CD4-positive, alpha-beta T cell (primary cell): ENCODE data around the gene VSX2. TPM values are rescaled to one million over a fixed set of nuclear protein-coding genes. Genes with fewer than 3 reads are reported as not detected.

Experiments
- ATAC-seq: fragments of 200-7000 bp; cut with Tn5 transposase; one replicate; pipeline ENCODE4 v1.10.0; 2022; ENCODE audit warnings: mild to moderate bottlenecking; ENCODE audit not compliant: poor library complexity
- CTCF ChIA-PET: fragments of 350-600 bp; sonication (Branson Sonifier 250); formaldehyde crosslinking; loops from one replicate; lab custom pipeline; 2021; ENCODE audit warnings: antibody characterized with exemption, inconsistent platforms; lab: Charles Lee
- POLR2A ChIA-PET: fragments of 350-600 bp; sonication (Branson Sonifier 250); formaldehyde crosslinking; loops from one replicate; lab custom pipeline; 2021; ENCODE audit warnings: antibody characterized with exemption, inconsistent platforms; lab: Charles Lee
- DNase-seq, 14 experiments: peaks; one replicate each; pipeline ENCODE4 v3.0.0-alpha.2; 2013 to 2020; ENCODE audit warnings: mixed read lengths in 2 of 14
- H3K27ac ChIP-seq, 2 donors: one replicate each; pipeline versions ENCODE4 v1.5.1 to v1.7.0; 2013; ENCODE audit warnings: low read length in 2 of 2, low read depth in 1 of 2, mild to moderate bottlenecking in 1 of 2
- H3K27me3 ChIP-seq, 2 experiments: 1 replicate in 1 of 2; 2 replicates in 1 of 2; pipeline versions ENCODE4 v1.6.1 to v1.7.0; 2013; ENCODE audit warnings: low read length in 2 of 2, control low read depth in 1 of 2, mild to moderate bottlenecking in 1 of 2, moderate library complexity in 1 of 2; ENCODE audit not compliant: insufficient read depth in 2 of 2, control insufficient read depth in 1 of 2
- H3K36me3 ChIP-seq: one replicate; pipeline ENCODE4 v1.6.1; 2013; ENCODE audit warnings: low read length, control low read depth; ENCODE audit not compliant: insufficient read depth
- H3K4me1 ChIP-seq: one replicate; pipeline ENCODE4 v1.6.1; 2013; ENCODE audit warnings: low read length, control low read depth; ENCODE audit not compliant: insufficient read depth
- H3K4me3 ChIP-seq: one replicate; pipeline ENCODE4 v1.5.1; 2013; ENCODE audit warnings: mild to moderate bottlenecking, low read length, moderate library complexity
- H3K9me3 ChIP-seq, 2 experiments: 1 replicate in 1 of 2; 2 replicates in 1 of 2; pipeline versions ENCODE4 v1.6.1 to v1.7.0; 2013; ENCODE audit warnings: low read length in 2 of 2, mild to moderate bottlenecking in 2 of 2, control low read depth in 1 of 2, moderate library complexity in 1 of 2; ENCODE audit not compliant: control insufficient read depth in 1 of 2, insufficient read depth in 1 of 2
- H3K27ac Mint-ChIP-seq: one replicate; pipeline ENCODE4 v1.8.0; 2020; ENCODE audit warnings: mixed read lengths
- H3K27me3 Mint-ChIP-seq: one replicate; pipeline ENCODE4 v1.8.0; 2021; ENCODE audit warnings: mixed read lengths
- H3K36me3 Mint-ChIP-seq: one replicate; pipeline ENCODE4 v1.8.0; 2021; ENCODE audit warnings: low read depth, mixed read lengths
- H3K4me1 Mint-ChIP-seq: one replicate; pipeline ENCODE4 v1.8.0; 2021; ENCODE audit warnings: low read depth, mixed read lengths
- H3K4me3 Mint-ChIP-seq: one replicate; pipeline ENCODE4 v1.8.0; 2020; ENCODE audit warnings: mild to moderate bottlenecking, mixed read lengths
- H3K9me3 Mint-ChIP-seq: one replicate; pipeline ENCODE4 v1.8.0; 2020; ENCODE audit warnings: mixed read lengths
- CTCF ChIP-seq: fragments of 200-600 bp; IDR thresholded peaks from one replicate; pipeline ENCODE4 v1.8.0; 2022; ENCODE audit warnings: antibody characterized with exemption, mild to moderate bottlenecking
- intact Hi-C, 2 experiments: fragments of 100-400 bp; cut with DNase I in 1 of 2; cut with micrococcal nuclease in 1 of 2; formaldehyde crosslinking; loops; one replicate each; pipeline versions ENCODE4 v1.15.1 to v1.9.0; 2023 to 2025; cut with DNase I, micrococcal nuclease
- total RNA-seq, 174 experiments: library from RNA in 2 of 174; stranded (reverse) in 2 of 174; gene quantifications; one replicate each; pipeline ENCODE4 v1.2.3 and lab custom pipeline; 2021 to 2026

The VSX2 gene
- total RNA-seq, 2 experiments from 2014 or later = not detected

- no peak overlapping the region for H3K4me3 ChIP-seq
- ChIA-PET POLR2A (no interaction called here), CTCF (no interaction called here)
- no peak overlapping the region for H3K27ac Mint-ChIP-seq
- no peaks in the 10 kb centered on the region for H3K36me3 Mint-ChIP-seq
- H3K4me1 Mint-ChIP-seq = no peaks in the 10 kb centered on the region
- no peaks in the 10 kb centered on the region for H3K4me1 ChIP-seq
- H3K9me3 ChIP-seq = peaks cover 10 to 17% of the 10 kb centered on the region in 2 experiments
- intact Hi-C loops = no loop called here
- no peak overlapping the region for H3K4me3 Mint-ChIP-seq
- H3K9me3 Mint-ChIP-seq = peaks cover 5% of the 10 kb centered on the region
- H3K36me3 ChIP-seq = no peaks in the 10 kb centered on the region
- ATAC-seq (no peak), DNase-seq (no peak)
- H3K27me3 ChIP-seq = no peaks in the 10 kb centered on the region
- no peak overlapping the region for H3K27ac ChIP-seq
- TF ChIP-seq CTCF = no peak
- H3K27me3 Mint-ChIP-seq = peaks cover 13% of the 10 kb centered on the region
Observed at GRCh38 chr14:74275241-74275841, 36.1 kb downstream of the VSX2 start.

- no peak for ATAC-seq
Observed at GRCh38 chr14:74278080-74278479, 38.8 kb downstream of the VSX2 start.

GRCh38 chr14:74281069-74281468 lies 41.8 kb downstream of the VSX2 start:
- H3K4me1 ChIP-seq = no peaks in the 10 kb centered on the region
- no peaks in the 10 kb centered on the region for H3K4me1 Mint-ChIP-seq
- CTCF ChIA-PET = no interaction called here
- no peak overlapping the region for H3K4me3 ChIP-seq
- H3K27me3 Mint-ChIP-seq = no peaks in the 10 kb centered on the region
- no peaks in the 10 kb centered on the region for H3K27me3 ChIP-seq
- no peak overlapping the region for H3K27ac ChIP-seq
- H3K36me3 Mint-ChIP-seq = peaks cover 38% of the 10 kb centered on the region
- no peak overlapping the region for H3K27ac Mint-ChIP-seq
- peaks cover 5% of the 10 kb centered on the region for H3K9me3 Mint-ChIP-seq
- H3K36me3 ChIP-seq = peaks cover 23% of the 10 kb centered on the region
- H3K9me3 ChIP-seq = peaks cover 10 to 25% of the 10 kb centered on the region in 2 experiments
- intact Hi-C loops = no loop called here
- ATAC-seq (no peak), DNase-seq (no peak)
- no peak for TF ChIP-seq CTCF
- POLR2A ChIA-PET = interaction anchor here (0.8 kb wide), 1 partner anchor 17 kb away, joined by 3 read pairs; no protein-coding TSS in a partner anchor
- no peak overlapping the region for H3K4me3 Mint-ChIP-seq

More at GRCh38 chr14:74278080-74278479, 38.8 kb downstream of the VSX2 start:
- Histone ChIP-seq H3K9me3 (peaks cover 10 to 25% of the 10 kb centered on the region in 2 experiments), H3K36me3 (peaks cover 3% of the 10 kb centered on the region), H3K4me3 (no peak overlapping the region), H3K27me3 (no peaks in the 10 kb centered on the region), H3K4me1 (no peaks in the 10 kb centered on the region), H3K27ac (no peak overlapping the region)
- H3K27me3 Mint-ChIP-seq = peaks cover 4% of the 10 kb centered on the region
- no peaks in the 10 kb centered on the region for H3K4me1 Mint-ChIP-seq
- ChIA-PET CTCF (no interaction called here), POLR2A (no interaction called here)
- no peak overlapping the region for H3K4me3 Mint-ChIP-seq
- intact Hi-C loops = no loop called here
- no peak for DNase-seq
- H3K9me3 Mint-ChIP-seq = peaks cover 5% of the 10 kb centered on the region
- H3K27ac Mint-ChIP-seq = no peak overlapping the region
- peaks cover 14% of the 10 kb centered on the region for H3K36me3 Mint-ChIP-seq
- no peak for TF ChIP-seq CTCF
